Testis (tissue), 3 donors: ENCODE measurements around the gene POGZ. TPM values are rescaled to one million over a fixed set of nuclear protein-coding genes. Genes with fewer than 3 reads are reported as not detected.
"Not testable (repeated sequence)": the region's sequence is repeated elsewhere in the genome, so short reads cannot be mapped to it uniquely, and the experiment has no call there.

Experiments
- DNase-seq: peaks from one replicate; pipeline ENCODE4 v3.0.0-alpha.2; 2019
- H3K27ac ChIP-seq, 2 donors: fragments of 200-600 bp; sonication (generic); one replicate each; pipeline ENCODE4 v1.5.1; 2019
- H3K27me3 ChIP-seq: fragments of 200-600 bp; sonication (generic); one replicate; pipeline ENCODE4 v1.5.1; 2019
- H3K36me3 ChIP-seq: fragments of 200-600 bp; sonication (generic); one replicate; pipeline ENCODE4 v1.5.1; 2017; ENCODE audit warnings: low read depth; ENCODE audit errors: missing control alignments
- H3K4me1 ChIP-seq: fragments of 200-600 bp; sonication (generic); one replicate; pipeline ENCODE4 v1.5.1; 2019
- H3K4me3 ChIP-seq, 2 donors: fragments of 200-600 bp; sonication (generic); one replicate each; pipeline ENCODE4 v1.5.1; 2017 to 2019
- H3K9me3 ChIP-seq: fragments of 200-600 bp; sonication (generic); one replicate; pipeline ENCODE4 v1.5.1; 2017
- POLR2A ChIP-seq: fragments of 450-650 bp; IDR thresholded peaks from one replicate; pipeline ENCODE4 v1.6.1; 2017; ENCODE audit warnings: antibody characterized with exemption, mild to moderate bottlenecking, moderate library complexity
- WGBS, 2 donors: methylation state at CpG; one replicate each; pipeline ENCODE4 v1.1.5; 2018; 5-methylcytosine and 5-hydroxymethylcytosine counted together
- intact Hi-C: fragments of 100-400 bp; cut with DNase I; formaldehyde crosslinking; loops from one replicate; pipeline ENCODE4 v1.15.1; 2023; ENCODE audit warnings: low total_unique reads
- polyA plus RNA-seq: library from polyadenylated mRNA; stranded (reverse); fragments of 350-450 nt; fragmentation: Illumina TruSeq; extraction: RNeasy Lipid Tissue Mini Kit (QIAGEN cat#74804); gene quantifications from one replicate; pipeline ENCODE4 v1.2.3, GENCODE V29; 2014; ENCODE audit warnings: low read depth, low replicate concordance; ENCODE audit not compliant: insufficient read depth
- total RNA-seq, 2 donors: library from RNA; depleted of rRNA; stranded (reverse); fragments of >200 nt; gene quantifications; one replicate each; pipeline ENCODE4 v1.2.3, GENCODE V29; 2016
- TF ChIP-seq, protein P1 (sequence below), 3 experiments: fragments of 450-650 bp in 2 of 3; fragments of 200-600 bp in 1 of 3; sonication (generic) in 1 of 3; IDR thresholded peaks; one replicate each; pipeline ENCODE4 v1.5.1; 2016 to 2019; ENCODE audit warnings: antibody characterized with exemption in 3 of 3, mild to moderate bottlenecking in 2 of 3, moderate library complexity in 1 of 3

POGZ gene
- total and polyA plus RNA-seq, 3 donors from 2014 or later, result 84.3 to 137 (median 131) TPM

DNA sequence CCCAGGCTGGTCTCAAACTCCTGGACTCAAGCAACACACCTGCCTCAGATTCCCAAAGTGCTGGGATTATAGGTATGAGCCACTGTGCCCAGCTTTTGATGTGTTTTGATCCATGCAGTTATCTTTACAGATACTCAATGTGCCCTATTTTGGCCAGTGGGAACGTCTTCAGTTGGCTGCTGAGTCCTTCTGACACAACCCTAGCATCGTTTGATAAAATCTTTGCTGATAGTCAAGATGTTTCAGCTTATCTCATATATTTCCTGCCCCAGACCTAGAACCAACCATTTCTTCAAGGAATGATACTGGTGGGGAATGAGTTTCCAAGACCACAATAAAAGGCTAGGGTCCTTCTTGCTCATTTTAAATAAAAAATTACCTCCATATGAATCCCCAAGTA is 11.6 kb downstream of the POGZ start:
- peaks cover 12% of the 10 kb centered on the region for H3K4me1 ChIP-seq
- no peaks in the 10 kb centered on the region for H3K36me3 ChIP-seq
- no peak overlapping the region for H3K4me3 ChIP-seq
- WGBS, 2 donors, result 49 to 60% methylated on average over 2 of the region's 2 CpGs
- H3K27me3 ChIP-seq, result no peaks in the 10 kb centered on the region
- intact Hi-C loops, result no loop called here
- DNase-seq, result no peak
- TF ChIP-seq POLR2A, result no peak
- TF ChIP-seq, protein P1, sequence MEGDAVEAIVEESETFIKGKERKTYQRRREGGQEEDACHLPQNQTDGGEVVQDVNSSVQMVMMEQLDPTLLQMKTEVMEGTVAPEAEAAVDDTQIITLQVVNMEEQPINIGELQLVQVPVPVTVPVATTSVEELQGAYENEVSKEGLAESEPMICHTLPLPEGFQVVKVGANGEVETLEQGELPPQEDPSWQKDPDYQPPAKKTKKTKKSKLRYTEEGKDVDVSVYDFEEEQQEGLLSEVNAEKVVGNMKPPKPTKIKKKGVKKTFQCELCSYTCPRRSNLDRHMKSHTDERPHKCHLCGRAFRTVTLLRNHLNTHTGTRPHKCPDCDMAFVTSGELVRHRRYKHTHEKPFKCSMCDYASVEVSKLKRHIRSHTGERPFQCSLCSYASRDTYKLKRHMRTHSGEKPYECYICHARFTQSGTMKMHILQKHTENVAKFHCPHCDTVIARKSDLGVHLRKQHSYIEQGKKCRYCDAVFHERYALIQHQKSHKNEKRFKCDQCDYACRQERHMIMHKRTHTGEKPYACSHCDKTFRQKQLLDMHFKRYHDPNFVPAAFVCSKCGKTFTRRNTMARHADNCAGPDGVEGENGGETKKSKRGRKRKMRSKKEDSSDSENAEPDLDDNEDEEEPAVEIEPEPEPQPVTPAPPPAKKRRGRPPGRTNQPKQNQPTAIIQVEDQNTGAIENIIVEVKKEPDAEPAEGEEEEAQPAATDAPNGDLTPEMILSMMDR (IDR thresholded peaks at IDR 0.05), result no peak
- no peak overlapping the region for H3K27ac ChIP-seq
- no peaks in the 10 kb centered on the region for H3K9me3 ChIP-seq

GRCh38 chr1:151444783-151445177 is 14.5 kb downstream of the POGZ start:
- no peak for DNase-seq
- Histone ChIP-seq H3K4me1 (peaks cover 12% of the 10 kb centered on the region), H3K36me3 (no peaks in the 10 kb centered on the region), H3K9me3 (no peaks in the 10 kb centered on the region), H3K27ac (no peak overlapping the region), H3K4me3 (no peak overlapping the region), H3K27me3 (no peaks in the 10 kb centered on the region)
- TF ChIP-seq, protein P1 (IDR thresholded peaks at IDR 0.05), result no peak
- no peak for TF ChIP-seq POLR2A
- WGBS, 2 donors, result 46 to 71% methylated on average over 4 of the region's 4 CpGs
- intact Hi-C loops, result no loop called here

- no peaks in the 10 kb centered on the region for H3K36me3 ChIP-seq
- DNase-seq, result peak; percentile 69
- intact Hi-C loops, result no loop called here
- 60% methylated on average over 4 of the region's 4 CpGs for WGBS, 2 donors
- H3K4me3 ChIP-seq, result no peak overlapping the region
- TF ChIP-seq, protein P1 (IDR thresholded peaks at IDR 0.05), result peak; percentile 15 to 60 (median 59)
- no peak for TF ChIP-seq POLR2A
- H3K27me3 ChIP-seq, result no peaks in the 10 kb centered on the region
- no peak overlapping the region for H3K27ac ChIP-seq
- H3K9me3 ChIP-seq, result no peaks in the 10 kb centered on the region
- H3K4me1 ChIP-seq, result peaks cover 12% of the 10 kb centered on the region
These were observed 15.2 kb downstream of the POGZ start for GRCh38 chr1:151443846-151444782.

DNA sequence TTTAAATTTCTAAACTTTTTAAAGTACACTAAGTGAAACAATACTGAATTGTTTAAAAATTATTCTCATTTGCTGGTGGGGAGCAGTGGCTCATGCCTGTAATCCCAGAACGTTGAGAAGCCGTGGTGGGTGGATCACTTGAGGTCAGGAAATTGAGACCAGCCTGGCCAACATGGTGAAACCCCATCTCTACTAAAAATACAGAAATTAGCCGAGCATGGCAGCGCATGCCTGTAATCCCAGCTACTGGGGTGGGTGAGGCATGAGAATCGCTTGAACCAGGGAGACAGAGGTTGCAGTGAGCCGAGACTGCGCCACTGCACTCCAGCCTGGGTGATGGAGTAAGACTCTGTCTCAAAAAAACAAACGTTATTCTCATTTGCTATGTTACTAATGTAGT is 21.9 kb downstream of the POGZ start:
- not testable (repeated sequence) for H3K4me1 ChIP-seq

GRCh38 chr1:151436985-151437384 is 22.3 kb downstream of the POGZ start:
- Histone ChIP-seq H3K27me3 (no peaks in the 10 kb centered on the region), H3K4me1 (no peaks in the 10 kb centered on the region), H3K36me3 (no peaks in the 10 kb centered on the region), H3K27ac (no peak overlapping the region), H3K4me3 (no peak overlapping the region), H3K9me3 (no peaks in the 10 kb centered on the region)
- intact Hi-C loops, result no loop called here
- TF ChIP-seq, protein P1 (IDR thresholded peaks at IDR 0.05), result no peak
- no peak for TF ChIP-seq POLR2A
- WGBS, 2 donors, result 78 to 86% methylated on average over 6 of the region's 6 CpGs
- no peak for DNase-seq

More for the DNA sequence above, 21.9 kb downstream of the POGZ start:
- H3K9me3 ChIP-seq, H3K27ac ChIP-seq, H3K4me3 ChIP-seq, H3K36me3 ChIP-seq, DNase-seq, intact Hi-C loops, H3K27me3 ChIP-seq: not testable (repeated sequence)
- WGBS, 2 donors, result 76 to 78% methylated on average over 8 of the region's 8 CpGs
